Measurements from ENCODE around the gene ARF5. TPM values are rescaled to one million over a fixed set of nuclear protein-coding genes. Genes with fewer than 3 reads are reported as not detected.

ARF5 gene
- 131 and 169 TPM in 2 replicates for total RNA-seq

DNA sequence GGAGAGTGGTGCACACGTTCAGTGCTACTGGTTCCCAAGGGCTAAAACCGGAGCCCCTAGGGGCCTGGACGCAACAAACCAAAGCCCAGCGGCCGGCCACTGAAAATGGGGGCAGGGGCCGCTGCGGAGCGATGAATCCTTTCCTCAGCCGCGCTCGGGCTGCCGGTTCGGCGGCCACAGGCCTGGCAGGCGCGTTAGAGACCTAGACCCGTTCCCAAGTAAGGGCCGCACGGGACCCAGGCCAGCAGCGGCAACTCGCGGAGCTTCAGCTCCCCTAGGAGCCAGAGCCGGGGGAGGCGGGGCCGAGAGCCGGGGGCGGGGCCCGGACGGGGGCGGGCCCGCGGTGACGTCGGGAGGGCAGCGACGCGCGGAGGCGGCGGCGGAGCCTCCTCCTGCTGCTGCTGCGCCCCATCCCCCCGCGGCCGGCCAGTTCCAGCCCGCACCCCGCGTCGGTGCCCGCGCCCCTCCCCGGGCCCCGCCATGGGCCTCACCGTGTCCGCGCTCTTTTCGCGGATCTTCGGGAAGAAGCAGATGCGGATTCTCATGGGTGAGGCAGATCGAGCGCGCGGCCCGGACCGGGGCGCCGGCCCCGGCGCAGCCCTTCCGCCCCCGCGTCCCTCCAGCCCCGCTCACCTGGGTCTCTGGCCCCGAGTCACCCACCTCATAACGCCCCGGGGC is at the start of gene ARF5:
TSS of gene ARF5 (plus strand) at position 393 of the 678 bp plus-strand sequence. CDS start at position 481, 88 bp downstream.

DNA sequence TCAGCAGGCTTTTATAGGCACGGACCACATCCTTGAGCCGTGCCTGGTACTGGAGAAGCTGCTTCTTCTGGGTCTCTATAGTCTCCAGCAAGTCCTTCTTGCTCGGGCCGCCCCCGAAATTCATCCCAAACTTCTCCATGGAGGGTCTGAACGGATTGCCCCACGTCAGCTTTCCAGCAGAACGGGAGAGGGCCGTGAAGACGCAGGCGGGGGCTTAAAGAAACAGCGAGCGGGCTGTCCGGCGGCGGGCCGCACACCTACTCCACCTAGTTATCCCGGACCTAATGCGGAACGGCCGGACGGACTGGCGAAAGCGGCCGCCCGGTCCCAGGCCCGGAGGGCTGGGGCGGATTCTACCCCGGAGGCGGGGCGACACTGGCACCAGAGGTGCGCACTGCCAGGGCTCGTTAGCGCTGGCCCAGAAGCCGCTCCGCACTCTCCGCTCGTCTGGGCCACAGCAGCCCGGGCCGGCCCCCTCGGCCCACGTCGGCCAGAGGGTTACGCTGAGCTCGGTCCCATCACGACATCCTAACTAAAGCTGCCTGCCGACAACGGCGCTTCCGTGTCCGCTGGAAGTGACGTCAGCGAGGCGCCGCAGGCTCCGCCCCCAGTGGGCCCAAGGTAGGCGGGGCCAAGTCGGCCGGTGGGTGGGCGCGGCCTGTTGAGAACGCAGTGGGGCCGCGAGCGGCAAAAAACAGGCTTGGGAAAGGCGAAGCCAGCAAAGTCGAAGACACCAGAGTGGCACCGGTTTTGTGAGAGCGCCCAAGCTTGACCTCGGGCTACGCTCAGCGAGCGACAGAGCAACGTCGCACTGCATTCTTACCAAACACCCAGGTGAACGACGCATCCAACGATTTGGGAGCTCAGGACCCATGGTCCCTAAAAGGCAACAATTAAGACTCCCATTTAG is 2.9 kb upstream of the ARF5 start, which contains the start of gene GCC1:
TSS of gene GCC1 (minus strand) at position 553 of the 910 bp plus-strand sequence. CDS start at position 139, 414 bp downstream.

DNA sequence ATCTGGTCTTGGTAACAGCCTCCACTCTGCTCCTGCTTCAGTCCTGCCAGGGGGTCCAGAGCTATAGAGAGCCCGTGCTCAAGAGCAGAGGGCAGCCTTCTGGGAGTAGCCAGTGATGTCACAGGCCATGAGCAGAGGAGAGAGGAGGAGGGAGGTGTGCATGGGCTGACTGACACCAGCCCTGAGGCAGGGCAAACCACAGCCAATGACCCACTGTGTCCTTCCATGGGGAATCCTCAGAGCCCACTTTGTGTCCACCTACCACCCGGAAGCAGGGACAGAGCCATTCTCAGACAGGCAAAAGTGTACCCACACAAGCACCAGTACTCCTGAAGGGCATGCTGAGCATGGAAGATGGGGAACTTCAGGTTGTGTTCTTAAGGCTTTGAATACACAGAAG is 29.8 kb downstream of the ARF5 start, which contains the start of gene PAX4:
TSS of gene PAX4 (minus strand) at position 101 of the 400 bp plus-strand sequence. CDS start 2,214 bp downstream, outside the sequence.

Other genes with a start within 250 kb of the ARF5 start
- gene ZNF800, start 195.7 kb upstream of the ARF5 start, total RNA-seq, result 13.7 and 14.7 TPM in 2 replicates
- 25.6 and 34.2 TPM in 2 replicates for gene GCC1, start 2.8 kb upstream of the ARF5 start, total RNA-seq
- 1.0 and 2.0 TPM in 2 replicates for gene FSCN3, start 5.3 kb downstream of the ARF5 start, total RNA-seq
- gene PAX4, start 29.7 kb downstream of the ARF5 start, total RNA-seq, result not detected in 2 replicates
- gene SND1, start 63.8 kb downstream of the ARF5 start, total RNA-seq, result 243 and 280 TPM in 2 replicates

All from smooth muscle cell of trachea (primary cell).